Transverse colon (tissue), 4 donors: Measurements from ENCODE around the gene POLA2.

Source experiments
- POLR2AphosphoS5 ChIP-seq, 3 donors: sonication (generic); formaldehyde crosslinking; IDR thresholded peaks; one replicate each; pipeline ENCODE4 v1.6.1; 2016; ENCODE audit warnings: antibody characterized with exemption in 3 of 3
- TF ChIP-seq, protein P1 (sequence below), 5 experiments: fragments of 200-600 bp in 3 of 5; fragments of 450-650 bp in 2 of 5; sonication (generic) in 3 of 5; IDR thresholded peaks; 1 replicate in 2 of 5; 2 replicates in 3 of 5; pipeline ENCODE4 v1.5.1; 2016 to 2017; ENCODE audit warnings: antibody characterized with exemption in 5 of 5, inconsistent platforms in 3 of 5, mild to moderate bottlenecking in 2 of 5, moderate library complexity in 1 of 5

DNA sequence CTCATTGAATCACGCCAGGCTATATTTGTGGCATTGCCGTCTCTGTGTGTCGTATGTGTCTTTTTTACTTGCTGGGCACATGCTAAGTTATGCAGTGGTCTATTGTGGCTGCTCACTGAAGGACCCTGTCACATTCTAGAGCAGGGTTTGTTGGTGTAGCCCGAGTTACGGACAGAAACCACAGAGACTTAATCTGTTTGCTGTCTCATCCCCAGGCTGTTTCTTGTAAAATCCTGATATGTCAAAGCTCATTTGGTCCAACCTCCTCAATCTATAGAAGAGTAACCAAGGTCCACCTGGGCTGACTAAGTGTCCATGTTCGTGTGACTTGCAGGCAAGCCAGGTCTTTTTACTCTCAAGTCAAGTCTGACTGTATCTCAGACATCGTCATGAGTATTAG is 76.9 kb downstream of the POLA2 start:
- no peak for TF ChIP-seq POLR2AphosphoS5 (IDR thresholded peaks at IDR 0.05)
- TF ChIP-seq, protein P1, sequence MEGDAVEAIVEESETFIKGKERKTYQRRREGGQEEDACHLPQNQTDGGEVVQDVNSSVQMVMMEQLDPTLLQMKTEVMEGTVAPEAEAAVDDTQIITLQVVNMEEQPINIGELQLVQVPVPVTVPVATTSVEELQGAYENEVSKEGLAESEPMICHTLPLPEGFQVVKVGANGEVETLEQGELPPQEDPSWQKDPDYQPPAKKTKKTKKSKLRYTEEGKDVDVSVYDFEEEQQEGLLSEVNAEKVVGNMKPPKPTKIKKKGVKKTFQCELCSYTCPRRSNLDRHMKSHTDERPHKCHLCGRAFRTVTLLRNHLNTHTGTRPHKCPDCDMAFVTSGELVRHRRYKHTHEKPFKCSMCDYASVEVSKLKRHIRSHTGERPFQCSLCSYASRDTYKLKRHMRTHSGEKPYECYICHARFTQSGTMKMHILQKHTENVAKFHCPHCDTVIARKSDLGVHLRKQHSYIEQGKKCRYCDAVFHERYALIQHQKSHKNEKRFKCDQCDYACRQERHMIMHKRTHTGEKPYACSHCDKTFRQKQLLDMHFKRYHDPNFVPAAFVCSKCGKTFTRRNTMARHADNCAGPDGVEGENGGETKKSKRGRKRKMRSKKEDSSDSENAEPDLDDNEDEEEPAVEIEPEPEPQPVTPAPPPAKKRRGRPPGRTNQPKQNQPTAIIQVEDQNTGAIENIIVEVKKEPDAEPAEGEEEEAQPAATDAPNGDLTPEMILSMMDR (IDR thresholded peaks at IDR 0.05), result no peak
